ENCODE results near the gene DGKA.

The DGKA gene

GRCh38 chr12:55930771-55931316 is at the start of gene DGKA:
DGKA (plus strand) TSS chr12:55931162; CDS start chr12:55936504, 5,342 bp downstream.
- DNase-seq, result peak; percentile 20
- Mint-ChIP-seq H3K36me3 (ENCODE audit: low read depth) (no peaks in the 10 kb centered on the region), H3K27ac (peak within 1 kb of the TSS; percentile 18), H3K4me1 (peaks cover 51% of the 10 kb centered on the region), H3K9me3 (no peaks in the 10 kb centered on the region), H3K4me3 (peak within 1 kb of the TSS; percentile 90), H3K27me3 (ENCODE audit: low read depth, poor library complexity) (peaks cover 57% of the 10 kb centered on the region)
- peak; percentile 50 for TF ChIP-seq CTCF (IDR thresholded peaks at IDR 0.05)

- Mint-ChIP-seq H3K9me3 (peaks cover 8% of the 10 kb centered on the region), H3K36me3 (ENCODE audit: low read depth) (peaks cover 10% of the 10 kb centered on the region), H3K4me3 (no peak overlapping the region), H3K4me1 (no peaks in the 10 kb centered on the region), H3K27ac (no peak overlapping the region), H3K27me3 (ENCODE audit: low read depth, poor library complexity) (peaks cover 3% of the 10 kb centered on the region)
- no peak for TF ChIP-seq CTCF (IDR thresholded peaks at IDR 0.05)
- DNase-seq, result no peak
Measured at GRCh38 chr12:55885113-55885512, 45.8 kb upstream of the DGKA start.

GRCh38 chr12:55891310-55891709 is 39.7 kb upstream of the DGKA start:
- Mint-ChIP-seq H3K36me3 (ENCODE audit: low read depth) (peaks cover 12% of the 10 kb centered on the region), H3K9me3 (peaks cover 8% of the 10 kb centered on the region), H3K4me3 (no peak overlapping the region), H3K27ac (no peak overlapping the region), H3K27me3 (ENCODE audit: low read depth, poor library complexity) (peaks cover 3% of the 10 kb centered on the region), H3K4me1 (no peaks in the 10 kb centered on the region)
- no peak for TF ChIP-seq CTCF (IDR thresholded peaks at IDR 0.05)
- DNase-seq, result no peak

GRCh38 chr12:55893723-55894122 is 37.2 kb upstream of the DGKA start:
- H3K36me3 Mint-ChIP-seq (ENCODE audit: low read depth), result peaks cover 13% of the 10 kb centered on the region
- no peak overlapping the region for H3K4me3 Mint-ChIP-seq
- no peak overlapping the region for H3K27ac Mint-ChIP-seq
- H3K27me3 Mint-ChIP-seq (ENCODE audit: low read depth, poor library complexity), result no peaks in the 10 kb centered on the region
- no peak for DNase-seq
- no peak for TF ChIP-seq CTCF (IDR thresholded peaks at IDR 0.05)
- no peaks in the 10 kb centered on the region for H3K4me1 Mint-ChIP-seq
- H3K9me3 Mint-ChIP-seq, result peaks cover 5% of the 10 kb centered on the region

GRCh38 chr12:55899082-55899481 is 31.9 kb upstream of the DGKA start:
- TF ChIP-seq CTCF (IDR thresholded peaks at IDR 0.05), result no peak
- Mint-ChIP-seq H3K4me3 (no peak overlapping the region), H3K9me3 (no peaks in the 10 kb centered on the region), H3K36me3 (ENCODE audit: low read depth) (peaks cover 40% of the 10 kb centered on the region), H3K4me1 (peaks cover 5% of the 10 kb centered on the region), H3K27me3 (ENCODE audit: low read depth, poor library complexity) (no peaks in the 10 kb centered on the region), H3K27ac (peak overlapping the region; percentile 83)
- DNase-seq, result no peak

- peaks cover 40% of the 10 kb centered on the region for H3K36me3 Mint-ChIP-seq (ENCODE audit: low read depth)
- no peaks in the 10 kb centered on the region for H3K9me3 Mint-ChIP-seq
- H3K27me3 Mint-ChIP-seq (ENCODE audit: low read depth, poor library complexity), result no peaks in the 10 kb centered on the region
- TF ChIP-seq CTCF (IDR thresholded peaks at IDR 0.05), result no peak
- no peak for DNase-seq
- H3K27ac Mint-ChIP-seq, result peak overlapping the region; percentile 93
- H3K4me3 Mint-ChIP-seq, result no peak overlapping the region
- H3K4me1 Mint-ChIP-seq, result peaks cover 5% of the 10 kb centered on the region
Measured at GRCh38 chr12:55901881-55902490, 29.0 kb upstream of the DGKA start.
